Measurements from ENCODE around the gene ITCH.

Gene ITCH

DNA sequence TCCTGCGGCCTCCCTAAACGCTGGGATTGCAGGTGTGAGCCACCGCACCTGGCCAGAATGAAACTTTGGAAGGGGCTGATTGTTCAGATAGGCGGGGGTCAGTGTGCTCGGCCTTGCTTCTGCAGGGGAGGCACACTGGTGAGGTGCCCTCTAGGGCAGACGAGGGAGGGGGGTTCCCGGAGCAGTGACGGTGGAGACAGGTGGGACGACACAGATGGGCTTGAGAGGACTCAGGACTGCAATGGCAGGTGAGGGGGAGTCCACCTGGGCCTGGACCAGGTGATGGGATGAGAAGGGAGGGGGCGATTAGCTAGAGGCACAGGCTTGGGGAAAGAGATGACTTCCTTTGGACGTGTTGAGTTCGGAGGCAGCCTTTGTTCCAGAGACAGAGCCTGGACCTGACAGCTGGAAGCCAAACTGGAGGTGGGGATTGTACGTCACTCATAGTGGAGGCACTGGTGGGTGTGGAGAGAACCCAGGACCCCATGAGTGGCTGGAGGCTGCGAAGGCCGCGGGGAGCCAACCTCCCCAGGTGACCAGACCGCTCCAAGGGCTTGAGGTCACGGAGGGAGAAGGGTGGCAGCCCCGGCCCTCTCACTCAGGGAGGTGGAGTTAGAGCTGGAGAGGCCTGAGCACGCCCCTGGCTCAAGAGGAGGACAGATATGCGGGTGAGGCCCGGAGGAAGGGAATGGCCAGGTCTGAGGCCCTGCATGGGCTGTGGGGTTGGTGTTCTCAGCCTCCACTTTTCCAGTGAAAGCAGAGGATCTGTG, 185.0 kb downstream of the ITCH start:
- no peak overlapping the region for H3K4me3 ChIP-seq (ENCODE audit: low read depth, low read length)
- no peak for TF ChIP-seq CTCF (IDR thresholded peaks at IDR 0.05; ENCODE audit: borderline replicate concordance, insufficient read depth, low read depth, low read length)

GRCh38 chr20:34549291-34549928, 186.3 kb downstream of the ITCH start:
- TF ChIP-seq CTCF (IDR thresholded peaks at IDR 0.05; ENCODE audit: borderline replicate concordance, insufficient read depth, low read depth, low read length) = no peak
- no peak overlapping the region for H3K4me3 ChIP-seq (ENCODE audit: low read depth, low read length)

- no peak for TF ChIP-seq CTCF (IDR thresholded peaks at IDR 0.05; ENCODE audit: borderline replicate concordance, insufficient read depth, low read depth, low read length)
- H3K4me3 ChIP-seq (ENCODE audit: low read depth, low read length) = no peak overlapping the region
These were observed 186.8 kb downstream of the ITCH start for GRCh38 chr20:34549929-34550305.

GRCh38 chr20:34552569-34552968, 189.5 kb downstream of the ITCH start:
- TF ChIP-seq CTCF (IDR thresholded peaks at IDR 0.05; ENCODE audit: borderline replicate concordance, insufficient read depth, low read depth, low read length) = no peak
- no peak overlapping the region for H3K4me3 ChIP-seq (ENCODE audit: low read depth, low read length)

DNA sequence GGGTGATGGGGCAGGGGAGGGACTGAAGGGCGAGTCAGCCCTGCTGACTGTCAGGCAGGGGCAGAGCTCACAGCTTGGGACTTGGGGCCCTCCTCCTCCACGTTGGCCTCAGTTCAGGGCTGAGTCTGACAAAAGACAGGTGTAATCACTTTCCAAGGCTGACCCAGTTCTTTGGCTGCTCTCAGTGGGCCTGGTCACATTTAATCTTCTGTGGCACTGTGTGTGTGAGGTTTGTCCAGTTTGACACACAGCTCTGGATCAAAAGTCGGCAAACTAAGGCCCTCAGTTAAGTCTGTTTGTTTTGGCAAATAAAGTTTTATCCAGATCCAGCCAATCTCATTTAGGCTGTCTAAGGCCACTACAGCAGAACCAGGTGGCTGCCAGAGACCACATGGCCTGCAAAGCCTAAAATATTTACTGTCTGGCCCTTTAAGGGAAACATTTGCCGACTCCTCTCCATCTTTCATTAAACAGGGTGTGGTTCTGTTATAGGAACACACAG, 190.3 kb downstream of the ITCH start:
- H3K4me3 ChIP-seq (ENCODE audit: low read depth, low read length) = no peak overlapping the region
- TF ChIP-seq CTCF (IDR thresholded peaks at IDR 0.05; ENCODE audit: borderline replicate concordance, insufficient read depth, low read depth, low read length) = no peak

DNA sequence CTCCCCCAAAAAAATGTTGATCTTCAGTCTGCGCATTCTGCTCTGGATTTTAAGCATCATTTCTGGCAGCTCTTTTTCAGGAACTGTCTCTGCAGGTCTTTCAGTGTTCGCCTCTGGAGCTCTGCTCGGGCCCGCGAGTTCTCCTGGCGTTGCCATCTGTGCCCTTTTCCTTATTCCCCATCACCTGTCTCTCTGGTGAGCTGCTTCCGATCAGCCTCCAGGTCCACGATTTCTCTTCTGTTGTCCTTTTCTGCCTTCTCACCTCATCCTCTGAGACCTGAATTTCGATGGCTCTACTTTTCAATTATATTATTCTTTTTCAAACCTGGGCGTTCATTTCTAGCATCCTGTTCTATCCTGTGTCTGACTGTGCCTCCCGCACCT, 194.9 kb downstream of the ITCH start:
- no peak for TF ChIP-seq CTCF (IDR thresholded peaks at IDR 0.05; ENCODE audit: borderline replicate concordance, insufficient read depth, low read depth, low read length)
- H3K4me3 ChIP-seq (ENCODE audit: low read depth, low read length) = peak overlapping the region; percentile 62
